GM23338 (cell line): ENCODE results near the gene TMEM131L.

Experiments used
- CREB1 ChIP-seq: fragments of 250-450 bp; sonication (Bioruptor Pico); IDR thresholded peaks from 2 replicates; pipeline ENCODE4 v1.5.0; 2020; ENCODE audit warnings: low read depth, mild to moderate bottlenecking, moderate library complexity
- CTCF ChIP-seq, 2 experiments: fragments of 200-600 bp in 1 of 2; sonication (generic) in 1 of 2; conservative IDR thresholded peaks; 2 replicates each; pipeline versions ENCODE4 v1.5.1 to v1.6.1; 2016 to 2017; ENCODE audit warnings: antibody characterized with exemption in 2 of 2, low read depth in 2 of 2, mild to moderate bottlenecking in 2 of 2, moderate library complexity in 1 of 2
- EZH2 ChIP-seq: fragments of 200-600 bp; sonication (generic); IDR thresholded peaks from one replicate; pipeline ENCODE4 v1.8.0; 2017; ENCODE audit warnings: antibody characterized with exemption, mild to moderate bottlenecking, low read depth; ENCODE audit not compliant: unreplicated experiment
- POLR2AphosphoS5 ChIP-seq: IDR thresholded peaks from 2 replicates; pipeline ENCODE4 v1.6.1; 2016; ENCODE audit warnings: antibody characterized with exemption, low read depth
- STAT1 ChIP-seq: IDR thresholded peaks from one replicate; pipeline ENCODE4 v1.6.1; 2016; ENCODE audit warnings: antibody characterized with exemption; ENCODE audit not compliant: unreplicated experiment

- TF ChIP-seq STAT1 (no peak), CTCF (conservative IDR thresholded peaks at IDR 0.05; ENCODE audit: low read depth in 2 of 2) (no peak), POLR2AphosphoS5 (no peak), CREB1 (CRISPR knock-in tag) (no peak), EZH2 (no peak)
Observed at GRCh38 chr4:153651587-153651986, 185.4 kb downstream of the TMEM131L start.
